GM12878 (cell line): Measurements from ENCODE around the gene ERC1. TPM values are rescaled to one million over a fixed set of nuclear protein-coding genes. Genes with fewer than 3 reads are reported as not detected.

Experiments
- ATAC-seq: fragments of 200-7000 bp; cut with Tn5 transposase; 3 replicates; pipeline ENCODE4 v1.9.1; 2020; ENCODE audit warnings: mild to moderate bottlenecking, moderate library complexity
- BruUV-seq: library from RNA; stranded (reverse); fragments of 400-500 nt; replicated peaks from 2 replicates; lab custom pipeline; 2021; lab: Mats Ljungman, UMichigan
- CTCF ChIA-PET: fragments of 300-600 bp; sonication (Branson Sonifier 250); formaldehyde crosslinking; extraction: SDS; loops from one replicate; lab custom pipeline; 2021; ENCODE audit warnings: inconsistent platforms; lab: Yijun Ruan, JAX
- POLR2A ChIA-PET: fragments of 350-600 bp; formaldehyde crosslinking; extraction: SDS; loops from one replicate; lab custom pipeline; 2021; ENCODE audit warnings: inconsistent platforms; lab: Charles Lee
- RAD21 ChIA-PET: fragments of 300-600 bp; sonication (Branson Sonifier 250); formaldehyde crosslinking; loops from one replicate; lab custom pipeline; 2023; ENCODE audit warnings: antibody characterized with exemption; ENCODE audit not compliant: unreplicated experiment; lab: Charles Lee
- SMC1A ChIA-PET: fragments of 300-600 bp; sonication (Branson Sonifier 250); formaldehyde crosslinking; loops from one replicate; lab custom pipeline; 2023; ENCODE audit not compliant: unreplicated experiment, uncharacterized antibody; lab: Charles Lee
- DNase-seq: peaks from one replicate; pipeline ENCODE4 v3.0.0-alpha.2; 2011; ENCODE audit warnings: low read depth, low spot score
- FAIRE-seq: peaks from 3 replicates; lab custom pipeline; 2011; peaks lifted over from hg19 to GRCh38; lab: Jason Lieb, UNC
- H2AFZ ChIP-seq: 2 replicates; pipeline ENCODE4 v1.6.0; 2011; ENCODE audit warnings: low read depth, low read length, control low read depth; ENCODE audit not compliant: control insufficient read depth
- H3K27ac ChIP-seq: 2 replicates; pipeline ENCODE4 v1.5.1; 2011; ENCODE audit warnings: control low read depth; ENCODE audit not compliant: control insufficient read depth, insufficient read depth
- H3K27me3 ChIP-seq, 2 experiments: replicated peaks in 1 of 2; 2 replicates each; pipeline versions ENCODE4 v1.6.0 to v1.6.1; 2011; ENCODE audit warnings: low read length in 1 of 2; ENCODE audit not compliant: control insufficient read depth in 2 of 2, insufficient read depth in 2 of 2
- H3K36me3 ChIP-seq, 2 experiments: 2 replicates each; pipeline ENCODE4 v1.5.1; 2011; ENCODE audit warnings: low read length in 1 of 2; ENCODE audit not compliant: control insufficient read depth in 2 of 2, insufficient read depth in 2 of 2
- H3K4me1 ChIP-seq: 2 replicates; pipeline ENCODE4 v1.6.1; 2011; ENCODE audit warnings: mild to moderate bottlenecking, low read length, moderate library complexity, mixed read lengths; ENCODE audit not compliant: control insufficient read depth, insufficient read depth
- H3K4me2 ChIP-seq: 2 replicates; pipeline ENCODE4 v1.6.0; 2011; ENCODE audit warnings: control low read depth; ENCODE audit not compliant: control insufficient read depth, insufficient read depth
- H3K4me3 ChIP-seq: fragments of 200-600 bp; sonication (generic); 2 replicates; pipeline ENCODE4 v1.5.1; 2016
- H3K79me2 ChIP-seq: 2 replicates; pipeline ENCODE4 v1.6.0; 2011; ENCODE audit warnings: low read length; ENCODE audit not compliant: control insufficient read depth, insufficient read depth
- H3K9ac ChIP-seq: 2 replicates; pipeline ENCODE4 v1.8.0; 2011; ENCODE audit warnings: low read length, control low read depth, mixed read lengths; ENCODE audit not compliant: control insufficient read depth, insufficient read depth
- H3K9me3 ChIP-seq: replicated peaks from 3 replicates; pipeline ENCODE4 v1.5.1; 2011; ENCODE audit warnings: mild to moderate bottlenecking, low read length; ENCODE audit not compliant: control insufficient read depth, insufficient read depth
- H4K20me1 ChIP-seq: 2 replicates; pipeline ENCODE4 v1.6.0; 2011; ENCODE audit not compliant: control insufficient read depth, insufficient read depth
- ASH2L ChIP-seq: fragments of 300-600, 200-600 bp; sonication (generic); IDR thresholded peaks from 2 replicates; pipeline ENCODE4 v1.6.1; 2017; ENCODE audit warnings: low read depth, mild to moderate bottlenecking, borderline replicate concordance
- BACH1 ChIP-seq: fragments of 450-650 bp; IDR thresholded peaks from 2 replicates; pipeline ENCODE4 v1.6.1; 2017; ENCODE audit warnings: mild to moderate bottlenecking, borderline replicate concordance
- DPF2 ChIP-seq: fragments of 450-650 bp; IDR thresholded peaks from 2 replicates; pipeline ENCODE4 v1.6.1; 2017; ENCODE audit warnings: mild to moderate bottlenecking
- IRF3 ChIP-seq: fragments of 450-650 bp; IDR thresholded peaks from 2 replicates; pipeline ENCODE4 v1.6.1; 2014; ENCODE audit warnings: mild to moderate bottlenecking
- KDM1A ChIP-seq: fragments of 200-600 bp; sonication (generic); IDR thresholded peaks from 2 replicates; pipeline ENCODE4 v1.6.1; 2016; ENCODE audit warnings: borderline replicate concordance
- KLF5 ChIP-seq: fragments of 450-650 bp; IDR thresholded peaks from 2 replicates; pipeline ENCODE4 v1.6.1; 2014; ENCODE audit warnings: mild to moderate bottlenecking; ENCODE audit not compliant: partially characterized antibody
- MXI1 ChIP-seq: fragments of 150-350 bp; IDR thresholded peaks from 2 replicates; pipeline ENCODE4 v1.6.1; 2011; ENCODE audit warnings: low read depth, mild to moderate bottlenecking, inconsistent platforms, low read length, improper control_type of control experiment
- RAD21 ChIP-seq: IDR thresholded peaks from 2 replicates; pipeline ENCODE4 v1.6.1; 2011; ENCODE audit warnings: mild to moderate bottlenecking, low read depth, low read length, moderate library complexity; ENCODE audit not compliant: insufficient read depth
- SIN3A ChIP-seq: IDR thresholded peaks from 2 replicates; pipeline ENCODE4 v1.6.1; 2012; ENCODE audit warnings: low read depth, low read length, improper control_type of control experiment
- SMC3 ChIP-seq: IDR thresholded peaks from 2 replicates; pipeline ENCODE4 v1.6.1; 2011; ENCODE audit warnings: low read length, improper control_type of control experiment, borderline replicate concordance
- SP1 ChIP-seq: IDR thresholded peaks from one replicate; pipeline ENCODE4 v1.6.1; 2011; ENCODE audit warnings: low read depth, low read length
- ZNF217 ChIP-seq: fragments of 450-650 bp; IDR thresholded peaks from 2 replicates; pipeline ENCODE4 v1.6.1; 2017; ENCODE audit warnings: antibody characterized with exemption, mild to moderate bottlenecking
- WGBS: methylation state at CpG from one replicate; pipeline ENCODE4 v1.1.6; 2016; ENCODE audit warnings: low lambda C conversion rate; ENCODE audit not compliant: insufficient replicate concordance, insufficient coverage; ENCODE audit errors: missing lambda C conversion rate; 5-methylcytosine and 5-hydroxymethylcytosine counted together
- in situ Hi-C: fragments of 300-500 bp; cut with MboI; formaldehyde crosslinking; loops from 9 replicates; pipeline ENCODE4 v1.14.3; 2018; ENCODE audit warnings: mixed read lengths
- intact Hi-C: fragments of 100-400 bp; cut with micrococcal nuclease; formaldehyde crosslinking; loops from one replicate; pipeline ENCODE4 v1.14.2; 2022; ENCODE audit not compliant: unreplicated experiment
- polyA plus RNA-seq, 11 experiments: library from polyadenylated mRNA; depleted of rRNA in 4 of 11; unstranded in 6 of 11; stranded (reverse) in 5 of 11; fragments of >200 nt; fragmentation: Nextera tagmentation in 4 of 11; fragmentation: Illumina TruSeq in 1 of 11; extraction: Ambion mirVana in 4 of 11; extraction: Trizol in 1 of 11; gene quantifications; 1 replicate in 1 of 11; 2 replicates in 10 of 11; pipeline versions ENCODE4 v1.2.1 to v1.2.3, GENCODE V29; 2011 to 2016; ENCODE audit warnings: inconsistent platforms in 2 of 11, missing spikeins in 2 of 11, low read depth in 1 of 11
- total RNA-seq, 4 experiments: library from RNA; depleted of rRNA in 3 of 4; stranded (reverse); fragments of >200 nt in 3 of 4; fragmentation: Illumina TruSeq in 1 of 4; extraction: Trizol in 1 of 4; gene quantifications; 2 replicates each; pipeline versions ENCODE4 v1.2.1 to v1.2.3, GENCODE V29; 2013 to 2021

Gene ERC1
- total and polyA plus RNA-seq, 10 of the 15 experiments (the other 5 are each of a cell fraction or from before 2014, with no cell fraction given): 0.75 to 8.0 (median 5.0) TPM

- TF ChIP-seq IRF3: no peak
- no peak for TF ChIP-seq SIN3A
- no peak for TF ChIP-seq MXI1
- TF ChIP-seq SP1: no peak
- TF ChIP-seq, all 136 proteins: peak for 0
Observed at GRCh38 chr12:1362143-1362662, 371.2 kb downstream of the ERC1 start (continued).

- Histone ChIP-seq H3K4me1 (no peaks in the 10 kb centered on the region), H3K36me3 (no peaks in the 10 kb centered on the region), H2AFZ (no peak overlapping the region), H3K4me3 (no peak overlapping the region), H3K79me2 (no peaks in the 10 kb centered on the region), H3K27ac (no peak overlapping the region)
- intact Hi-C loops: no loop called here
- DNase-seq (no peak), FAIRE-seq (no peak)
- 21% methylated on average over 1 of the region's 1 CpG for WGBS
- POLR2A ChIA-PET: no interaction called here
- SMC1A ChIA-PET: no interaction called here
- no TSS peak for BruUV-seq
- TF ChIP-seq ASH2L (no peak), RAD21 (no peak), KLF5 (no peak), BACH1 (no peak), ZNF217 (no peak), KDM1A (no peak), DPF2 (no peak), SMC3 (no peak)
- TF ChIP-seq, all 136 proteins: peak for 0
- H3K27me3 ChIP-seq: no peaks in the 10 kb centered on the region
- RAD21 ChIA-PET: no interaction called here
- H3K4me2 ChIP-seq: no peak overlapping the region
- H4K20me1 ChIP-seq: no peaks in the 10 kb centered on the region
- no peaks in the 10 kb centered on the region for H3K9me3 ChIP-seq
- no peak overlapping the region for H3K9ac ChIP-seq
- in situ Hi-C loops: no loop called here
- CTCF ChIA-PET: interaction anchor here (0.6 to 1.4 kb wide), 3 partner anchors 7 to 248 kb away, joined by 3 read pairs; no protein-coding TSS in a partner anchor
- ATAC-seq: no peak
Observed at GRCh38 chr12:1365703-1366102, 374.7 kb downstream of the ERC1 start.
